Tongue (tissue), 2 donors: ENCODE measurements around the gene KCNMA1. TPM values are rescaled to one million over a fixed set of nuclear protein-coding genes. Genes with fewer than 3 reads are reported as not detected.

Experiments used
- DNase-seq: peaks from one replicate; pipeline ENCODE4 v3.0.0-alpha.2; 2015
- total RNA-seq: library from RNA; depleted of rRNA; stranded (reverse); fragments of >200 nt; gene quantifications from one replicate; pipeline ENCODE4 v1.2.3, GENCODE V29; 2014

KCNMA1 gene
- total RNA-seq, 1 donor from 2014 or later: 34.3 TPM

DNA sequence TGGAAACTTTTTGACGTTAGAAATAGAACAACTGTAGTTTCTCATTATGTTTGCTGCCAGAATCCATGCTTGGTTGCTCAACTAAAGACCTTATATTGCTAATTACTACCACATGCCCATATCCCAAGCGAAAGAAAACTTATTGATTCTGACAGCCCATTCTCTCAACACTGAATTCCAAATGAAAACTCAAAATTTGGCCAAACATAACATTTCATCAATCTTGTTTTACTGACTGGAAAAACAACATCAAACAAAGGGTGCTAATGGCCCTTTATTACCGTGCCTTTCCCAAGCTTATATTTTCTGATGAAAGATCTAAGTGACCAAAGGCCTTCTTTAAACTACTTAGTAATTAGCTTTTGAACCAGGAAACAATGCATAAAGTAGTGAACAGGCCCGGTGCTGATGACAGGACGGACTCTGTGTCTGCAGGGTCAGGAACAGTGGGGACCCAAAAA, 531.8 kb downstream of the KCNMA1 start:
- peak; percentile 81 for DNase-seq

DNA sequence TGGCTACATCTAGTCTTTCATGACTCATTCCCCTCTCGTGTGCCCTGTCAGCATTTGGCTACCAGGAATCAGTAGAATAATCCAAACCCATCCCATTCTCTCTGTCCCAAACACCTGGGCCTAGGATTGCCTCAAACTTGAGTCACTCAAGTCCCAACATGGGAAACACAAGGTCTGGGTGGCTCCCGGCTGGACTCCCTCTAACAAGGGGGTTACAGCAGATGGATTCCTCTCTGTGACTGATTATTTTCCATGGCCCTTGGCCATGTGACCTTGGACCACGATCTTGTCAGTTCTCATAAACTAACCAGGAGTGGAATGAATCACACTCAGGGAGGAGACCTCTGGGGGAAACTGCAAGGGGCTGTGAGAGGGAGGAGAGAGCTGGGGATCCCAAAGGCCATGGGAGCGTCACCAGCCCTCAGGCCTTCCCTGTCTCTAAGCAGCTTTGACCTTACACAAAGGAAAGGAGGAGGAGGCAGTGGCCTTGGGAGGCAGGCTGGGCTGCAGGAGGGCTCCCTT, 533.1 kb downstream of the KCNMA1 start:
- peak; percentile 72 for DNase-seq

DNA sequence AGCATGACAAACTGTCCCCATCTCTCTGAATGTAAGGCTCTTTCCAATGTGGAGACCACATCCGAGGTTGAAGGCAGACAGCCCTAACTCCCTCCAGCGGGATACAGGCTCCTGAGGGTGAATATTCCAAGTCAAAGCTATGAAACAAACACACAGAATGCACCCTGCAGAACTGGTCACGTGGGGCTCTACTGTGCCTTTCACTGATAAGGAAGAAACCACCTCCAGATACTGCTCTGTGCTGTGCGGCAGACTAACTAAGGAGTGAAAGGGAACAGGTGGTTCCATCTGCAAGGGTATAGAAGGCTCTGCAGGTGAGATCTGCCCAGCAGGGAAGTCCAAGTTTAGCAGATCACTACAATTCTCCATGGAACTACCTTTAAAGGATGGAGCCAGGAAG, 534.4 kb downstream of the KCNMA1 start:
- DNase-seq: no peak

DNA sequence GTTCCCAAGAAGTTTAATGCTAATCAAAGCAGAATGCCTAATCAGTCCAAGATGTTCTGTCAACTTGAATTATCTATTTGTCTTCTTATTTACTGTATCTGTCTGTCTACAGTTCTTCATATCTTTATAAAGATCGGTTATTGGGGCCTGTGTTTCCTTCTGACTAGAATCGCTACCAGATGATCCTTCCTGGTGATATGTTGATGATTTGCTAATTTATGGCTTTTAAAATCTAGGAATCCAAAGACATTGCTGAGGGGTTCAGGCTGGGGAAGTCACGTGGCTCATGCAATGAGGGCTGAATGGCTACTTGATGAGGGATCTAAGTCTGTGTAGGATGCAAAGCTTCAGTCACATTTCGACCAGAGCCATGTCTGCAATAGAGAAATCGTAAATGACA, 536.3 kb downstream of the KCNMA1 start:
- no peak for DNase-seq

DNA sequence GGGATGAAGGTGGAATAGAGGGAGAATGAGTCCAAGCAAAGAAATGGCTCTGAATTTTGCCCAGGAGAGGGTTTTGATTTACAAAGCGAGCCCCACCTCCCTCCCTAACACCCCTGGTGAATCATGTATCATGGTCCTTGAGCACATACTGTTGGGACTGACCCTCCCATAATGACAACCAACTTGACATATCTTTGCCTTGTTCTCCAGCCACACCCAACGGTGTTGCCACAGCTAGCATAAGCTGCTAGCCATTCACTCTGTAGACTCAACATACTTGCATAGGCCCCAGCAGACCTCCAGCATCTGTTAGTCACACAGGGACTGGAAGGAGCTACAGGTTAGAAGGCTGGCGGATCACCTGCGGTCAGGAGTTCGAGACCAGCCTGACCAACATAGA, 538.5 kb downstream of the KCNMA1 start:
- no peak for DNase-seq

DNA sequence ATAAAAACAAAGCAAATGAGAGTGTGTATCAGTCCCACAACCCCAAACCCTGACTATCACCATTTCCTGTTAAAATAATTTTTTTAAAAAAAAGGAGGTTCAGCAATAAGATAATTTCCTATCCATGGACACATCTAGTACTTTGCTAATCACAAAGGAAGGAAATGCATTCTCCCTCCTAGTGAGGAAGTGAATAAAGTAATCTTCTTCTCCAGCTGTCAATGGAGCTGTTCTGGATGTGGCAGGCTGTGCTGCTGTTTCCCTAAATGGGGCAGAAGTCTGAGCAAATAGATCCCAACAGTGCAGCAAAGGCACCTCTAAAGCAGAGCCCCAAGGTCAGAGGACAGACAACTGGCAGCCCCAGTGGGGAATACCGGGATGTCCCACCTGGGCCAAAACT, 540.0 kb downstream of the KCNMA1 start:
- DNase-seq: no peak

DNA sequence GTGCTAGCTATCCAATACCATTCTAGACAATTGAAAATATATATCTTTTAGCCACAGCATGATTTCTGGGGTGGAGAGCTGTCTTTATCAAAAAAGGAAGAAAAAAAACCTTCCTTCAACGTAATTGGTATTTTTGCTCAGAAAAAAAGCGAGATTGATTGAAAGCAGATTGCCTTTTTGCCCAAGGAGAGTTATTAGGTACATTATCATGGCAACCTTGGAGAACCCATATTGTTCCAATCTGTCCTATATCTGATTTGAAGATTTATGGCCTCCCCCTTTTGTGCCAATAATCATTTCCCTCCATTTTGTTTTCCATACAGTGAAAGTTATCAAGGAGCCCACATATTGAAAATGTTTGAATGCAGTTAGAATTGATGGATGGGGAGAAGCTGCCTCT, 544.5 kb downstream of the KCNMA1 start:
- DNase-seq: no peak

DNA sequence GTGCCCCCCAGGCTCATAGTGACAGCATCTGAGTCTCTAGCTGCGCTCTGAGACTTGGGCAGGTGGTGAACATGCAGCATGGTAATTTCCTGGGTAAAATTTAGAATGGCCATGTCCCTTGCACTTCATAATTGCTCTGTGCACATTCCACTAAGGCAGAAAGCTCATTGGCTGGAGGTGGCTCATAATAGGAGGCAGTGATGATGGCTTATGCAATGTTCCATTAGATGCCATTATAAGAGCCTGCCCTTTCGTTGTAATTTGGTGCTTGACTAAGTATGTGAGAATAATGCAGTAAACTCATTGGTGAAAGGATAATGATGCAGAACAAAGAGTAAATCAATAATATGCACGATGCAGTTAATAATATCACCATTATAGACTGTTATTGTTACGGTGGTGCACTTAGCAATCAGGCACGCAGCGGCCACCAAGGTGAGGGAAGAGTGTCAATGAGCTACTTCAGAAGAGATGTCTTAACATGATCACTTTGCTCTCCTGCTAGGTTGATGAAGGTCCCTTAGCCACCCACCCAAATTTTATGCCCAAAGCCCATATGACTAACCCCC, 545.9 kb downstream of the KCNMA1 start:
- DNase-seq: no peak

DNA sequence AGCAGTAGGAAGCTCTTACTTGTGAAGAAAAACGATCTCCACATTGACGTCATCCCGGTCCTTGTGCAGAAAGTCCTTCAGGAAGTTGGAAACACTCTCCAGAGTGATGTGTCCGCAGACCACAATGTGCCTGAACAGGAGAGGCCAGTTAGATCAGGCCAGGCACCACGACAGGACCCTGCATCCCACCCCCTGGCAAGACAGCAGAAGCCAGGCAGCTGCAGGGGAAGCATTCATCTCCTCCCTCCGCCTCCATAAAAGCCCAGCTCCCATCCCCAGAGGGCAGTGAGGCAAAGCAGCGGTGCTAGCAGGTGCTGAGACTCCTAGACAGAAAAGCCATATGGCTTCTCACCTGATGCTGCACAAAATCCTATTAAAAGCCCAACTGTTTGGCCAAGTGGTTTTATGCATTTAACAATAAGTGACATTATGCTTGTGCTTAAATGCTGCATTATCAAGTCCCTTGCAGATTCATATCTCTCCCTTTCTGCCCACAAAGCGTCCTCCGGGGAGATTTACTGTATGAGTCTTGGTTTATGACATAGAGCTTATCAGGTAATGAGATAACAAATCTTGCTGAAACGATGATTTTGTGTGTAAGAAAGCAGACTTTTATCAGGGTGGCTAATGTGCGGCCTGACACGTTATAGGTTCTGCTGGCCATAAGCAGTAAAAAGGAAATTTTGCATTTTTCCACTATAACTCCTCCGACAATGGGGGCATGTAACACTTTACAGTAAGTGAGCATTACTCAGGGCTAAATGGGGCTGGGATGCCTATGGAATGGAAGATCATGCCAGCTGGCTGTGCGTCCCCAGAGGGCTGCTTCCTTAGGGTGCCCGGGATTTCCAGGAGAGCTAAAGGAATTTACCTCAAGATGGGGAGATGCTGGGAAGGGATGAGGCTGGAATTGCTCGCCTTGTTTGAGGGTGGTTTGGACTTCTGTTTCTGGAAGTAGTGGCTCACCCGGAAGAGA, 546.9 kb downstream of the KCNMA1 start:
- no peak for DNase-seq

DNA sequence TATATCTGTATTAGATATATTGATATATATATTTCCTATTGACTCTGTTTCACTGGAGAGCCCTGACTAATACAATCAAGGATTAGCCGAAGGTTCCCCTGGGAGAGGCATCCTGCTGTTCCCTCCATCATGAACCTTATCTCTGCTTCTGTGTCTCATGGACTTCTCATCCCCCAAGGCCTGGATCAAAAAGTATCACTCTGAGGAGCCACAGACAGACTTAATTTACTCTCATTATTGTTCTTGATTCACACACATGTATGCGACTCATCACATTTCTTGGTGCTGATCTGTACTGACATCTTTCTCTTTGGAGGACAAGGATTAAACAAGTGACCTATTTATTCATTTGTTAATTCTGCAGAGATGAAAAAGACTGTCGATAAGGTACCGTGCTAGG, 550.2 kb downstream of the KCNMA1 start:
- DNase-seq: no peak

DNA sequence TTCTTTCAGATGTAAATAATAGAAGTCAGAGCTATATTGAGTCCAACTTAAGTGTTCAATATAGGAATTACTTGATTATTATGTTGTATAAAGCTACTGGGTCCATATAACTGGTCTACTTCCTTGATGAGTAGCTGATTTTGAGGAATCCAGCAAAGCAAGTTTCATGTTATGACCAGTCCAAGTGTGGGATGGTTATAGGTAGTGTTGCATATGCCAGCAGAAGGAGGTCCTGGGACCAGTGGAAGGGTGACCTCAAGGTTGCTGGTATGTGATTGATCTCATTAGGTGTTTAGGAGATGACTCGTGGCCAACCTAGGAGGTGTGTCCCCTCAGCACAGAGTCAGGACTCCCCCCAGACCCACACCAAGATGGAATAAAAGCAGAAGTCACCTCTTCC, 551.5 kb downstream of the KCNMA1 start:
- no peak for DNase-seq

DNA sequence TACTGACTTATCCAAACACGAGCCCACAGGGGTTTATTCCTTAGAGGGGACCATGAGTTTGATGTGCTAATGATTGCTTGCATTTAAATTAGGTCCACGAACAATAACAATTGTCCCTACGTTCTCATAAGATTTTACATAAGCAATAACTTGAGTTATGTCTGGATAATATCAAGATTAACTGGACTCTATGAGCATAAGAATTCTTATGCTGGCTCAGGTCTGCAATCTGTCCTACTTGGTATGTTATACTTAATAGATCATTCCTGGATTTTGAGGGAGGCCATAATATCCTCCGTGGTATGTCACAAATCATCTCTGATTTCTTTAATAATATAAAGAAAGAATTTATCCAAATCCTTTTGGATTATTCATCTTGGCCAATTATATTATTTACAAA, 552.3 kb downstream of the KCNMA1 start:
- DNase-seq: no peak

DNA sequence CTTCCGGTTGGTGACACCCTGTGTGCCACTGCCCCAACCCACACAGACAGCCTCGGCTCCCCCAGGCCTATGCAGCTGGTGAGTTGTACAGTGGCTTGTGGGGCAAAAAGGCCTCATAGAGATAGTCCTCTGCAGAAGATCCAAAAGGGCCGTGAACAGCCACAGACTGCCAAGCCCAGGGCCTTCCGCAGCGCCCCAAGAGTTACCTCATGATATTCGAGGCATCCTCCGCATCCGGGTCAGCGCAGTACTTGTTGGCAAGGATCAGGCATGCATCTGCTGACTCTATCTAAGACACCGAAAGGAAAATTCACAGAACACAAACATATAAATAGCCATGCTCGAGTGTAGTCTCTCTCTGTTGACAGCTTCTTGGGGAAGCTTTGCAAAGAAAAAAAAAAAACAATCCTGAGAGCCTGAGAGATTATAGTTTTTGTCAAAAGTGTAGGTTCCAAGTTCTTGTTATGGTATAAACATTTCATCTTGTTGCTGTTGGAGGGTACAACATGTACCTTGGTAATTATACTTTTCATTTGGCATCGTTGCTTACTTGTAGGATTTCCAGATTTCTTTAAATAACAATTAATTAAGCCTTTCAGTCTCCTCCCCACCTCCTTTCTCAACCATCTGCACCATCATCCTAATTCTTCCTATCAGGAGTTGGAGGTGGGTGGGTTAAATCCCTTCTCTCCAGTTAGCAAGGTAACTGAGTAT, 553.0 kb downstream of the KCNMA1 start:
- DNase-seq: peak; percentile 64

DNA sequence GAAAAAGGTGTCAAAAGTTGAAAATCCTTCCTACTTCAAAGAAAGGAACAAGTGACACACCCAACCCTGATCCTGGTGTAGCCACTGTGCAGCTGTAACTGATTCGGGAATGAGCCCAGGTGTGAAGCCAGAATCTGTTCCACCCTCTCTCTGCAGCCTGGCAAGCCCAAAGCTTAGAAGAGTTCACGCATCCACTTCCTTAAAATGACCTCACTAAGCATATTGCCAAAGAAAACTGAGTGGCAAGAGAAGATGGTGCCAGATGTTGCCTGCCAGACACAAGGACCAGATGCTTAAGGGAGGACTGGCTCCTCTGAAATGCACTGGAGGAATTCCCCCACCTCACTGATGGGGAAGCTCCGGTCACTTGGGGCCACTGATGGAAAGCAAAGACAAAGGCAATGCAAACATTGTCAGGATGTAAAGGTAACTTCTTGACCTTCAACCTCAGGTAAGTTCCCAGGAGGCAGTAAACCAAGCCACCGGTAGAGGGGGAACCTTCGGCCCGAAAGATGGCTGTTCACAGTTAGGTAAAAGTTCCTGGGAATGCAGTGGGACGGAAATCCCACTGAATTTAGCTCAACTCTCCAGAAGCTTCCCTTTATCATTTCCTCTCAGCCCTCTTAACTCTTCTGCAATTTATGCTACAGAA, 554.9 kb downstream of the KCNMA1 start:
- DNase-seq: no peak

DNA sequence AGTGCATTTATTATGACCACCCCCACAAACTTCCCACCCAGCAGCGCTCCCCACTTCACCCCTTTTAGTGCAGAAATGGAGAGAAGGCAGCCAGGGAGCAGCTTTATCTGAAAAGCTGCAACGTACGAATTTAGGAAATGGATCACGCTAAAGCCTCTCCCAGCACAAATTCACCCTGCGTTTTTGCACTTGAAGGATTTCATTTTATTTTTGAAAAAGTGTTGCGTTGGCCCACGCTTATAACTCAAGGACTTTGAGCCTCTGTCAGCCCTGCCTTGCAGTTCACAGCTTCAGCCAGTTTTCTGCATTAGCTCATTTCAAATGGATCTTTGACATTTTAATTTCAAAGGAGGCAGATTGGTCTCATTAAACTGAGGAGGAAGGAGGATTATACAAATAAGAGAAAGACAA, 556.1 kb downstream of the KCNMA1 start:
- DNase-seq: peak; percentile 64

DNA sequence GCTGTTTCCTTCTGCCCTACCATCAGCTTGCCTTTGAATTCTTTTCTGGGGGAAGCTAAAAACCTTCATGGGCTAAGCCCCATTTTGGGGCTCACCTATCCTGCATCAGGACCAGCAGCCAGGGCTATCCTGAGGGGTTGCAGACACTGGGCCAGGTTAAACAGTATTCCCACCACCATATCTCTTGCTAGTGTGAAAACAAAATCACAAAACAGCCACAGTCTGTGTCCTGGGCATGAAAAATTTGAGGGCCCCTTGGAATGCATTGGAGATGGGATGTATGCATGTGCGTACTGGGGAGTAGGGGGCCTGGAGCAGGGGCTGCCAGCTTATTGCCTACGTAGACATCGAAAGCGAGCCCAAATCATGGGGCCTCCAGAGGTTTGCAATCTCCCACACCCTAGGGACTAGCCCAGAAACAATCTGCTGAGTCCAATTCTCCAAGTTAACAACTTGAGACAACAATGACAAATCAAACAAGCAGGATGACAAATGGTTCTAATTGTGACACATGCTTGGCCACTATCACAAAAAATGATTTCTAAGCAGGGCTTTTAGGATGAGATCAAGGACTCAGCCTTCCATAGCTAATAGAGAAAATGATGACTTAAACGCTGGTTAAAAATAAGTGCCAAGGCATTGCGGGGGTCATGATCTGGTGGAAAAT, 557.1 kb downstream of the KCNMA1 start:
- DNase-seq: no peak

DNA sequence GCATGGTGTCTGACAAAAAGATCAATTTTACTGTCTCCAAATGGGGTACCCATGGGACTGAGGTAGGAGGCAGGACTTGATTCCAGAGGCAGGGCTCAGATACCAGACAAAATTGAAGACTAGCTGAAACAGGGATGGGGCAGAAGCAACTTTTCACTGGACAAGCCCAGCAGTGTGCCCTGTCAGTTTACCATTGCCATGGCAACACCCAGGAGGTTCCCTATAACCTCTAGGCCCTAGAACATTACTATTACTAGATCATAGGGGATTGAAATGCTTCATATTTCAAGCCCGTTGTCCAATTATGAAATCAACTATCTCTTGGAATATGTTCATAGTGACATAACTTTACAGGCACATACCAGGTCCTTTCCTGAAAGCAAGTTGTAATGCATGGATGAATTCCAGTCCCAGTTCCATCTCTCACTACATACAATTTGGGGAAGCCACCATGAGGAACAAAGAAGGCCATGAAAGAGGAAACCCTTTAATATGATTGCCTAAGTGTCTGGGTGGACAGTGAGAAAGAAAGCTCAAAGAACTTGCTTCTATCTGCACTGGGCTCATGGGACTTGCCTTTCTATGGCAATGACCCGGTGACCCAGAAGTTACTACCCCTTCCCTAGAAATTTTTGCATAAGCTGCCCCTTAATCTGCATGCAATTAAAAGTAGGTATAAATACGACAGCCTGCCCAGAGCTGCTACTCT, 557.9 kb downstream of the KCNMA1 start:
- DNase-seq: no peak

DNA sequence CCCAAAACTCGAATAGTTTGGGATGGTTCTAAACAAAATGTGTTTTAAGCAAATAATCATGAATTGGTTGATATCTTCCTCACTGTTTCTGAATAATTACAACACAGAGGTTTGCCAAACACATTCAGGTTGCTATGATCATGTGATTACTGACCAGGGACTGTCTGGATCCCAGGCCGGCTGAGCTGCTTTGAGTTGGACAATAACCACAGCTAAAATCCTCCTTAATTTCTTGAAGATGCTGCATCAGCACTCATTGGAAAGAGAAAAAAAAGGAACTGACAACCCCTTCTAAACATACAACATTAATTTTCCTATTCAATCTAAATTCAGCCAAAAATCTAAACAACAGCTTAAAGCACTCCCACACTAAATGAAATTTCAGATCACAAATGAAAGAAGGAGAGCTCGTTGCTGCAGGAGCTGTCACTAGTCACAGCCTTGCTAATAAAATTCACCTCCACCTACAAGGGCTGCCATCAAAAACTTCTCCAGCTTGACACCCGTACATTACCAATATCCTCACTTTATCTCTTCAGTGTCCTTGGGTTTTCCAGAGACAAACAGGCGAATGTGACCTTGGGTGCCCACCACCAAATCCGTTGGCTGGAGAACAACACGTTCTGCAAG, 560.2 kb downstream of the KCNMA1 start:
- peak; percentile 74 for DNase-seq

DNA sequence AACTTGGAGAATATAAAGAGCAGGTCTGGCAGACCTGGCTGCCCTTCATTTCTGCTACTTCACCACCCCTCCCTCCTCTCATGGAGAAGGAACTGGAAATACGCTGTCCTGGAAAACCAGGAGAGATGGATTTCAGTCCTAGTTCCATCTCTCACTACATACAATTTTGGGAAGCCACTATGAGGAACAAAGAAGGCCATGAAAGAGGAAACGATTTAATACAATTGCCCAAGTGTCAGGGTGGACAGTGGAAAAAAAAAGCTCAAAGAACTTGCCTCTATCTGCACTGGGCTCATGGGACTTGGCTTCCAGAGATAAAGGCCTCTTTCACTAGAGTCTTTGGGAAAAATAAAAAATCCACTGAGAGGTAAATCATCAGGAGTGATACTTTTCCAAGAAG, 561.7 kb downstream of the KCNMA1 start:
- DNase-seq: no peak

DNA sequence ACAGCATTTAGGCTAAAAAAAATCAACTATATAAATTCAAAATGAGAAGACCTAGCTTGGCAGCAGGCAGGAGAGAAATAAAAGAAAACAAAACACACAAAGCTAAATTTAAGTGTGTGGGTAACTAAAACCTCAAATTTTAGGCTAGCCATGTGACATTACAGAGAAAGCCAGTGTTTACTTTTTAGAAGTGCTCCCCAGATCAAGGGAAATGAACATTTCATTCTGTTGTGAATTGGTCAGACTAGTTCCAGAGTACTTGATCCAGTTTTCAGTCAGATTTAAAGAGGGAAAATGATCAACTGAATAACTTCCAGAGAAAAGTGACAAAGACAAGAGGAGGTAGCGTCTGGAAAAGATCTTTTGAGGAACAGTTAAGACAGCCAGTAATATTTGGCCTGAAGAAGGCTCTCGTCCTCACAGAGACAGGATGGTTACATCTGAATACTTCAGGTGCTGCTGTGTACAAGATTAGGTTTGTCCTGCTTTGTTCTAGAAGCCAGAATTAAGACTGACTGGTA, 563.4 kb downstream of the KCNMA1 start:
- DNase-seq: peak; percentile 85

DNA sequence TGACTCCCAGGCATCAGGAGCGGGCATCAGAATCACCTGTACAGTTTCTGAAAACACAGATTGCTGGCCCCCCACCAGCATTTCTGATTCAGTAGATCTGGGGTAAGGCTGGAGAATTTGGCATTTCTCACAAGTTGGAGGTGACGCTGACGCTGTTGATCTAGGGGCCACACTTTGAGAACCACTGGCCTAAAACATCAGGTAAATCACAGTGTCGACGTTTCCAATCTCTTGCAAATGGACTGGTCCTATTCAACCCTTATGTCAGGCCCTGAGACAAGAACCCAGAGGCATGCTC, 564.0 kb downstream of the KCNMA1 start:
- no peak for DNase-seq
